HEK293T (cell line): ENCODE data around the gene ZYG11B.
"Not testable (repeated sequence)": the region's sequence is repeated elsewhere in the genome, so short reads cannot be mapped to it uniquely, and the experiment has no call there.

Experiments
- CTCF ChIA-PET: fragments of 350-600 bp; formaldehyde crosslinking; extraction: SDS; loops from one replicate; lab custom pipeline; 2021; ENCODE audit warnings: antibody characterized with exemption, inconsistent platforms; lab: Yijun Ruan, JAX
- POLR2A ChIA-PET: fragments of 350-600 bp; formaldehyde crosslinking; extraction: SDS; loops from one replicate; lab custom pipeline; 2020; ENCODE audit warnings: antibody characterized with exemption, inconsistent platforms; lab: Yijun Ruan, JAX
- DNase-seq: peaks from one replicate; pipeline ENCODE4 v3.0.0; 2012; ENCODE audit warnings: mixed read lengths; ENCODE audit errors: extremely low spot score
- ARNT ChIP-seq: fragments of 450-650 bp; IDR thresholded peaks from 2 replicates; pipeline ENCODE4 v1.6.1; 2017; ENCODE audit warnings: mild to moderate bottlenecking
- BHLHE40 ChIP-seq: fragments of 450-650 bp; IDR thresholded peaks from 2 replicates; pipeline ENCODE4 v1.6.1; 2016; ENCODE audit warnings: mild to moderate bottlenecking, moderate library complexity, borderline replicate concordance
- CTBP1 ChIP-seq: fragments of 450-650 bp; IDR thresholded peaks from 2 replicates; pipeline ENCODE4 v1.6.1; 2016; ENCODE audit warnings: borderline replicate concordance
- ELF4 ChIP-seq: fragments of 450-650 bp; IDR thresholded peaks from 2 replicates; pipeline ENCODE4 v1.6.1; 2017; ENCODE audit warnings: antibody characterized with exemption
- FOXA1 ChIP-seq: fragments of 450-650 bp; IDR thresholded peaks from 2 replicates; pipeline ENCODE4 v1.6.1; 2016; ENCODE audit warnings: mild to moderate bottlenecking
- FOXK2 ChIP-seq: fragments of 450-650 bp; IDR thresholded peaks from 2 replicates; pipeline ENCODE4 v1.6.1; 2016; ENCODE audit warnings: mild to moderate bottlenecking
- FOXM1 ChIP-seq: fragments of 450-650 bp; IDR thresholded peaks from 2 replicates; pipeline ENCODE4 v1.6.1; 2017; ENCODE audit warnings: mild to moderate bottlenecking, borderline replicate concordance
- HDGF ChIP-seq: fragments of 450-650 bp; IDR thresholded peaks from 2 replicates; pipeline ENCODE4 v1.6.1; 2017; ENCODE audit warnings: antibody characterized with exemption, borderline replicate concordance
- L3MBTL2 ChIP-seq: fragments of 450-650 bp; conservative IDR thresholded peaks from 2 replicates; pipeline ENCODE4 v1.6.1; 2016; ENCODE audit warnings: mild to moderate bottlenecking
- LEF1 ChIP-seq: fragments of 450-650 bp; IDR thresholded peaks from 2 replicates; pipeline ENCODE4 v1.6.1; 2017; ENCODE audit warnings: mild to moderate bottlenecking, borderline replicate concordance
- NFRKB ChIP-seq: fragments of 450-650 bp; IDR thresholded peaks from 2 replicates; pipeline ENCODE4 v1.6.1; 2016; ENCODE audit warnings: mild to moderate bottlenecking, moderate library complexity
- SP1 ChIP-seq: fragments of 450-650 bp; IDR thresholded peaks from 2 replicates; pipeline ENCODE4 v1.6.1; 2017
- SUZ12 ChIP-seq: fragments of 450-650 bp; IDR thresholded peaks from 2 replicates; pipeline ENCODE4 v1.6.1; 2016; ENCODE audit warnings: mild to moderate bottlenecking
- TARDBP ChIP-seq: fragments of 450-650 bp; IDR thresholded peaks from 2 replicates; pipeline ENCODE4 v1.6.1; 2016
- ZNF384 ChIP-seq: fragments of 450-650 bp; IDR thresholded peaks from 2 replicates; pipeline ENCODE4 v1.6.1; 2016
- TF ChIP-seq, protein P1 (sequence below): fragments of 450-650 bp; IDR thresholded peaks from 2 replicates; pipeline ENCODE4 v1.6.1; 2016

The ZYG11B gene

DNA sequence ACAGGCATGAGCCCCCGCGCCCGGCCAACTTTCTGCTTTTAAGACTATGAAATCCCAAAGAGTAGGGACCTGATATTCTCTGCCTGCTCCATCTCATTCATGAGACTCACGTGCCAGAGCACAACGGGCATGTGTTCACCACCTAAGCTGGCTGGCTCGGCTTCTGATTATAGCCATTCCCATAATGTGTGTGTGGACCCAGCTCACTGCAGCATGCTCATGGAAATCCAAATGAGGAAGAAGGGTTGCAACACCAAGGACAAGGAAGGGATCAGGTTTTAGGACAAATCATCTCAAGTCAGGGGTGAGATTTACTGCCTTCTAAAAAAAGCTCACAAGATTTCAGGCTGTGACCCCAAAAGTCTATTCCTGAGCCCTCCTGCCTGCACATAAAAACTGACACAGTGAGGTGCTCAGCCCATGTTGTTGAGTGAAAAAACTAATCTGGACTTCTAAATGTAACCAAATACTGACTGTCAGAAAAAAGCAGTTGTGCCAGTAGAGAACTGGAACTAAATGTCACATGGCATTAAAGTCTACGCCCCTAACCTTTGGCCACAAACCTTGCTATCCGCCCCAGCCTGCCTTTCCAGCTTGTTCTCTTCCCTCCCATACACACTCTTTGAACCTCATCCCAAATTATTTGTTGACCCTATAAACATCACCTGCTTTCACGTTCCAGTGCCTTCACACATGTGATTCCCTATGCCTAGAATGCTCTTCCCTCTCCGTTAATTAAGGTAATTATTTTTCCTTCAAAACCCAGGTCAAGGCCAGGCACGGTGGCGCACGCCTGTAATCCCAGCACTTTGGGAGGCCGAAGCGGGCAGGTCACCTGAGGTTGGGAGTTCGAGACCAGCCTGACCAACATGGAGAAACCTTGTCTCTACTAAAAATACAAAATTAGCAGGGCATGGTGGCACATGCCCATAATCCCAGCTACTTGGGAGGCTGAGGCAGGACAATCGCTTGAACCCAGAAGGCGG is 19.0 kb upstream of the ZYG11B start:
- no peak for DNase-seq
- CTCF ChIA-PET = no interaction called here
- no peak for TF ChIP-seq FOXK2
- TF ChIP-seq ZNF384 = no peak
- TF ChIP-seq HDGF = no peak
- no peak for TF ChIP-seq SP1
- TF ChIP-seq, protein P1, sequence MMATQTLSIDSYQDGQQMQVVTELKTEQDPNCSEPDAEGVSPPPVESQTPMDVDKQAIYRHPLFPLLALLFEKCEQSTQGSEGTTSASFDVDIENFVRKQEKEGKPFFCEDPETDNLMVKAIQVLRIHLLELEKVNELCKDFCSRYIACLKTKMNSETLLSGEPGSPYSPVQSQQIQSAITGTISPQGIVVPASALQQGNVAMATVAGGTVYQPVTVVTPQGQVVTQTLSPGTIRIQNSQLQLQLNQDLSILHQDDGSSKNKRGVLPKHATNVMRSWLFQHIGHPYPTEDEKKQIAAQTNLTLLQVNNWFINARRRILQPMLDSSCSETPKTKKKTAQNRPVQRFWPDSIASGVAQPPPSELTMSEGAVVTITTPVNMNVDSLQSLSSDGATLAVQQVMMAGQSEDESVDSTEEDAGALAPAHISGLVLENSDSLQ = no peak
- TF ChIP-seq LEF1 = no peak
- TF ChIP-seq FOXA1 = no peak
- TF ChIP-seq CTBP1 = no peak
- TF ChIP-seq ELF4 = no peak
- TF ChIP-seq ARNT = no peak
- no peak for TF ChIP-seq FOXM1
- TF ChIP-seq BHLHE40 = no peak
- TF ChIP-seq SUZ12 = no peak
- TF ChIP-seq L3MBTL2 = no peak
- no peak for TF ChIP-seq TARDBP
- TF ChIP-seq NFRKB = no peak
- POLR2A ChIA-PET = interaction anchor here (1.0 kb wide), 1 partner anchor 9 kb away, joined by 3 read pairs; no protein-coding TSS in a partner anchor

DNA sequence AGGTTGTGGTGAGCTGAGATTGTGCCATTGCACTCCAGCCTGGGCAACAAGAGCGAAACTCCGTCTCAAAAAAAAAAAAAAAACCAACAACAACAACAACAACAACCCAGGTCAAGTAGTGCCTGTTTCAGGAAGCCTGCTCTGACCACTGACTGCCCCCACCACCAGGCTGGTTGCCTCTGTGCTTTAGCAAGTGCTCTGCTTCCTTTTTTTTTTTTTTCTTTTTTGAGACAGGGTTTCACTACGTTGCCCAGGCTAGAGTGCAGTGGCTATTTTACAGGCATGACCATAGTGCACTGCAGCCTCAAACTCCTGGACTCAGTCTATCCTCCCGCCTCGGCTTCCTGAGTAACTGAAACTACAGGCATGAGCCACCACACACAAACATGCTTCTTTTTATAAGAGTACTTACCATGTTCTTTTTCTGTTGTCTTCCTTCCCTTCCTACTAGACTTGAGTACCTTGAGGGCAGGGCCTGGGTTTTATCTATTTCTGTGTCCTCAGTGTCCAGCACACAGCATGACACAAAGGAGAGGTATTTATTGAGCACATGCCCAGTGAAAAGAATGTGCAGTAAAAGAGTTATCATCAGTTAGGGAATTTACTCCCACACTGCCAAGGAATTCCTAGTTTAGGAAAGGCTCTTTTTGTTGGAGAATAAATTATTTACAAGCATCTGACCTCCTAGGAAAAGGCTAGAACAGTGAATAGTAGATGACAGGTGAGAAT is 18.2 kb upstream of the ZYG11B start:
- ChIA-PET POLR2A (no interaction called here), CTCF (no interaction called here)
- no peak for DNase-seq
- TF ChIP-seq ARNT = no peak
- no peak for TF ChIP-seq BHLHE40
- TF ChIP-seq SUZ12 = no peak
- TF ChIP-seq FOXA1 = no peak
- no peak for TF ChIP-seq ZNF384
- no peak for TF ChIP-seq NFRKB
- TF ChIP-seq FOXM1 = no peak
- no peak for TF ChIP-seq SP1
- no peak for TF ChIP-seq CTBP1

DNA sequence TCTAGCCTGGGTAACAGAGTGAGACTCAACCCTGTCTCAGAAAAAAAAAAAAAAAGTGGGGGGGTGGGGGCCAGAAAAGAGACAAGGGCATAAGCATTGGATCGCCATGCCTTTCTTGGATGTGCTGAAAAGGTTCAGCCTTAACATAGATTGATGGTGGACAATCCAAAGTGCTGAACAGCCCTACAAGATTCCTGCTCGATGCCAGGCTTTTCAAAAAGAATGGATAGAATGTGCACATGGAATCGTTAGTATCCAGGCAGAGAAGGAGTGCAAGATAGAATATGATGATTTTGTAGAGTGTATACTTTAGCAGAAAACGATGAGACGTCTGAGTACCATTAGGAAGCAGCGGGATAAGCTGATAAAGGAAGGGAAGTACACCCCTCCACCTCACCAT is 17.2 kb upstream of the ZYG11B start:
- POLR2A ChIA-PET = no interaction called here
- TF ChIP-seq FOXM1 (no peak), NFRKB (no peak), CTBP1 (no peak), TARDBP (no peak), FOXK2 (no peak), ARNT (no peak), HDGF (no peak), SUZ12 (no peak), BHLHE40 (no peak), SP1 (no peak), ZNF384 (no peak), FOXA1 (no peak), LEF1 (no peak), L3MBTL2 (no peak), ELF4 (no peak)
- TF ChIP-seq, protein P1 = no peak
- CTCF ChIA-PET = no interaction called here
- DNase-seq = no peak

DNA sequence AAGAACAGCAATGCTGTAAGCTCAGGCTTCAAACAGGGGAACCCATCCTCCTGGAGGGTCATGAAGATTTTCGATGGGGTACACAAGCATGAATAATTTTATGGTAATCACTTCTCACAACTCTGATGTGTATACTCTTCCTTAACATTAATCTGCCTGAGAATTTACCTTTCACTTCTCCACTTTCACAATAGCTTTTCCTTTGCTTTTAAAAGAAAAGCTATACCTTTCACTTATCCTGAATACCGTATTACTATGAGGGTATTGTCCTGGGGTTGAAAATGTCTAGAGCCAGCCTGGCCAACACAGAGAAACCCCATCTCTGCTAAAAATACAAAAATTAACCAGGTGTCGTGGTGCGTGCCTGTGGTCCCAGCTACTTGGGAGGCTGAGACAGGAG is 12.7 kb upstream of the ZYG11B start:
- CTCF ChIA-PET = interaction anchor here (1.1 kb wide), 1 partner anchor 10 kb away, joined by 3 read pairs; no protein-coding TSS in a partner anchor
- TF ChIP-seq L3MBTL2 (no peak), BHLHE40 (no peak), FOXA1 (no peak), SUZ12 (no peak), ELF4 (no peak), HDGF (no peak), SP1 (no peak)
- POLR2A ChIA-PET = interaction anchor here (0.6 to 1.5 kb wide), 2 partner anchors 10 to 20 kb away, joined by 3 to 6 read pairs; no protein-coding TSS in a partner anchor
- no peak for DNase-seq

DNA sequence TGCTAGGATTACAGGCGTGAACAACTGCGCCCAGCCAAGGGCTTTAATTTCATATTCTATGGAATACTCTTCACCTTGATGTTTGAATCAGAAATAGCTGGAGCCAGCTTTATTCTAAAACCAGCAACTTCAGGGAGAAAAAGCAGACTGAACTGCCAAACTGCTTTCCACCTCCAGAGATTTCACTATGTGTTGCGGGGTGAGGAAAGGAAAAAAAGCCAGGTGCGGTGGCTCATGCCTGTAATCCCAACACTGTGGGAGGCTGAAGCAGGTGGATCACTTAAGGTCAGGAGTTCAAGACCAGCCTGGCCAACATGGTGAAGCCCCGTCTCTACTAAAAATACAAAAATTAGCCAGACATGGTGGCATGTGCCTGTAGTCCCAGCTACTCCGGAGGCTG is 11.0 kb upstream of the ZYG11B start:
- ChIA-PET POLR2A (interaction anchor here (1.3 to 2.5 kb wide), 3 partner anchors 11 to 311 kb away, joined by 3 to 7 read pairs (median 4); partner anchors contain the start of genes ORC1, PRPF38A and ZYG11B), CTCF (interaction anchor here (0.6 kb wide), 1 partner anchor 131 kb away, joined by 3 read pairs; no protein-coding TSS in a partner anchor)
- not testable (repeated sequence) for DNase-seq

DNA sequence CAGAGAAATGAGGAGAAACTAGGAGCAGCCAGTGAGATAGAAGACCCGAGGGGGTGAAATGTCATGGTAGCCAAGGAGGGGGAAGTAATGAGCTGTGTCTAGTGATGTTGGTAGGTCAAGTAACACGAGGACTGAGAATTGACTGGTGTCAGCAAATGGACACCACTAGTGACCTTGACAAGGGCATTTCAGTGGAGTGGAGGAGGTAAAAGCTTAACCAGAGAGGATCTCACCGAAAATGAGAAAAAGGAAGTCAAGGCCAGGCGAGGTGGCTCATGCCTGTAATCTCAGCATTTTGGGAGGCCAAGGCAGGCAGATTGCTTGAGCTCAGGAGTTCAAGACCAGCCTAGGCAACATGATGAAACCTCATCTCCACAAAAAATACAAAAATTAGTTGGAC is 3.0 kb upstream of the ZYG11B start:
- POLR2A ChIA-PET = no interaction called here
- TF ChIP-seq NFRKB = no peak
- no peak for TF ChIP-seq SUZ12
- TF ChIP-seq FOXA1 = no peak
- no peak for TF ChIP-seq L3MBTL2
- no peak for TF ChIP-seq BHLHE40
- no peak for TF ChIP-seq TARDBP
- TF ChIP-seq, protein P1 = no peak
- TF ChIP-seq ARNT = no peak
- TF ChIP-seq ELF4 = no peak
- TF ChIP-seq ZNF384 = no peak
- CTCF ChIA-PET = no interaction called here
- no peak for DNase-seq
